WTC11 (cell line): ENCODE results near the gene SERPINH1. TPM values are rescaled to one million over a fixed set of nuclear protein-coding genes. Genes with fewer than 3 reads are reported as not detected.

ENCODE experiments used
- ATAC-seq: fragments of 200-7000 bp; cut with Tn5 transposase; 2 replicates; pipeline ENCODE4 v1.10.0; 2021; ENCODE audit warnings: mild to moderate bottlenecking, moderate library complexity
- CTCF ChIA-PET: fragments of 300-600 bp; sonication (Branson Sonifier 250); formaldehyde crosslinking; loops from one replicate; lab custom pipeline; 2021; ENCODE audit warnings: antibody characterized with exemption; lab: Charles Lee
- POLR2A ChIA-PET: fragments of 350-600 bp; sonication (Branson Sonifier 250); formaldehyde crosslinking; loops from one replicate; lab custom pipeline; 2021; ENCODE audit warnings: antibody characterized with exemption; lab: Charles Lee
- DNase-seq: peaks from one replicate; pipeline ENCODE4 v3.0.0; 2021; ENCODE audit warnings: low spot score
- H3K27ac Mint-ChIP-seq: 2 replicates; pipeline ENCODE4 v1.8.0; 2021; ENCODE audit warnings: mixed read lengths
- H3K27me3 Mint-ChIP-seq: 2 replicates; pipeline ENCODE4 v1.8.0; 2021; ENCODE audit warnings: low read depth, mild to moderate bottlenecking, moderate library complexity, mixed read lengths
- H3K36me3 Mint-ChIP-seq: 2 replicates; pipeline ENCODE4 v1.8.0; 2021; ENCODE audit warnings: mixed read lengths
- H3K4me1 Mint-ChIP-seq: 2 replicates; pipeline ENCODE4 v1.8.0; 2022; ENCODE audit warnings: mixed read lengths
- H3K4me3 Mint-ChIP-seq: 2 replicates; pipeline ENCODE4 v1.8.0; 2021; ENCODE audit warnings: mild to moderate bottlenecking, moderate library complexity, mixed read lengths
- H3K9me3 Mint-ChIP-seq: 2 replicates; pipeline ENCODE4 v1.8.0; 2021; ENCODE audit warnings: mixed read lengths
- AFF4 ChIP-seq: sonication (generic); formaldehyde crosslinking; IDR thresholded peaks from 2 replicates; pipeline ENCODE4 v1.8.1; 2023; ENCODE audit warnings: mild to moderate bottlenecking, missing genetic modification reagents, borderline replicate concordance
- ESRRA ChIP-seq: sonication (generic); formaldehyde crosslinking; IDR thresholded peaks from 2 replicates; pipeline ENCODE4 v1.8.1; 2022; ENCODE audit warnings: mild to moderate bottlenecking, missing genetic modification reagents, borderline replicate concordance
- ETV6 ChIP-seq: sonication (generic); formaldehyde crosslinking; IDR thresholded peaks from 2 replicates; pipeline ENCODE4 v1.8.1; 2022; ENCODE audit warnings: mild to moderate bottlenecking, missing genetic modification reagents
- FOXJ3 ChIP-seq: sonication (generic); formaldehyde crosslinking; IDR thresholded peaks from 2 replicates; pipeline ENCODE4 v1.9.0; 2021; ENCODE audit warnings: missing genetic modification reagents, mild to moderate bottlenecking, borderline replicate concordance
- HMGA2 ChIP-seq: fragments of 250-450 bp; sonication (Bioruptor Pico); IDR thresholded peaks from 2 replicates; pipeline ENCODE4 v1.4.0; 2021; ENCODE audit warnings: mild to moderate bottlenecking, moderate library complexity
- HMGXB4 ChIP-seq: sonication (generic); formaldehyde crosslinking; IDR thresholded peaks from 2 replicates; pipeline ENCODE4 v1.8.1; 2023; ENCODE audit warnings: mild to moderate bottlenecking, moderate library complexity, missing genetic modification reagents
- IRF2 ChIP-seq: sonication (generic); formaldehyde crosslinking; IDR thresholded peaks from 2 replicates; pipeline ENCODE4 v1.8.0; 2022; ENCODE audit warnings: low read depth, missing genetic modification reagents, borderline replicate concordance
- JAZF1 ChIP-seq: fragments of 250-450 bp; sonication (Bioruptor Pico); IDR thresholded peaks from 2 replicates; pipeline ENCODE4 v1.9.0; 2021; ENCODE audit warnings: moderate library complexity, mild to moderate bottlenecking, inconsistent platforms
- MAX ChIP-seq: sonication (generic); formaldehyde crosslinking; IDR thresholded peaks from 2 replicates; pipeline ENCODE4 v1.8.0; 2022; ENCODE audit warnings: mild to moderate bottlenecking, missing genetic modification reagents
- MYBL2 ChIP-seq: sonication (generic); formaldehyde crosslinking; IDR thresholded peaks from 2 replicates; pipeline ENCODE4 v1.8.1; 2023; ENCODE audit warnings: mild to moderate bottlenecking, moderate library complexity, missing genetic modification reagents
- NR1H2 ChIP-seq: sonication (generic); formaldehyde crosslinking; IDR thresholded peaks from 2 replicates; pipeline ENCODE4 v1.9.0; 2021; ENCODE audit warnings: mild to moderate bottlenecking, moderate library complexity, missing genetic modification reagents
- NR2C2 ChIP-seq: sonication (generic); formaldehyde crosslinking; IDR thresholded peaks from 2 replicates; pipeline ENCODE4 v1.8.0; 2022; ENCODE audit warnings: mild to moderate bottlenecking, missing genetic modification reagents
- RELA ChIP-seq: sonication (generic); formaldehyde crosslinking; IDR thresholded peaks from 2 replicates; pipeline ENCODE4 v1.8.1; 2022; ENCODE audit warnings: missing genetic modification reagents, mild to moderate bottlenecking, borderline replicate concordance
- SMAD3 ChIP-seq: sonication (generic); formaldehyde crosslinking; IDR thresholded peaks from 2 replicates; pipeline ENCODE4 v1.8.0; 2022; ENCODE audit warnings: missing genetic modification reagents, mild to moderate bottlenecking, borderline replicate concordance
- ZNF121 ChIP-seq: sonication (generic); formaldehyde crosslinking; IDR thresholded peaks from 2 replicates; pipeline ENCODE4 v1.8.0; 2023; ENCODE audit warnings: missing genetic modification reagents
- ZNF138 ChIP-seq: sonication (generic); formaldehyde crosslinking; conservative IDR thresholded peaks from 2 replicates; pipeline ENCODE4 v1.8.1; 2022; ENCODE audit warnings: mild to moderate bottlenecking, moderate library complexity, missing genetic modification reagents
- ZNF416 ChIP-seq: fragments of 250-450 bp; sonication (Bioruptor Pico); IDR thresholded peaks from 2 replicates; pipeline ENCODE4 v1.9.0; 2021; ENCODE audit warnings: mild to moderate bottlenecking, inconsistent platforms
- ZNF512 ChIP-seq: sonication (generic); formaldehyde crosslinking; IDR thresholded peaks from 2 replicates; pipeline ENCODE4 v1.8.1; 2022; ENCODE audit warnings: missing genetic modification reagents, borderline replicate concordance
- ZNF532 ChIP-seq: fragments of 250-450 bp; sonication (Bioruptor Pico); IDR thresholded peaks from 2 replicates; pipeline ENCODE4 v1.9.0; 2021; ENCODE audit warnings: mild to moderate bottlenecking, borderline replicate concordance
- ZSCAN18 ChIP-seq: fragments of 250-450 bp; sonication (Bioruptor Pico); IDR thresholded peaks from 2 replicates; pipeline ENCODE4 v2.1.2; 2022; ENCODE audit warnings: mild to moderate bottlenecking, moderate library complexity
- total RNA-seq: library from RNA; stranded (reverse); gene quantifications from 3 replicates; pipeline ENCODE4 v1.2.3, GENCODE V29; 2021
- TF ChIP-seq, protein P1 (sequence below): sonication (generic); formaldehyde crosslinking; conservative IDR thresholded peaks from 2 replicates; pipeline ENCODE4 v1.8.1; 2022; ENCODE audit warnings: mild to moderate bottlenecking, missing genetic modification reagents
- TF ChIP-seq, protein P2 (sequence below): sonication (generic); formaldehyde crosslinking; IDR thresholded peaks from 2 replicates; pipeline ENCODE4 v1.8.0; 2022; ENCODE audit warnings: mild to moderate bottlenecking, missing genetic modification reagents

The SERPINH1 gene
- total RNA-seq, 1 experiment from 2014 or later: 411 TPM

DNA sequence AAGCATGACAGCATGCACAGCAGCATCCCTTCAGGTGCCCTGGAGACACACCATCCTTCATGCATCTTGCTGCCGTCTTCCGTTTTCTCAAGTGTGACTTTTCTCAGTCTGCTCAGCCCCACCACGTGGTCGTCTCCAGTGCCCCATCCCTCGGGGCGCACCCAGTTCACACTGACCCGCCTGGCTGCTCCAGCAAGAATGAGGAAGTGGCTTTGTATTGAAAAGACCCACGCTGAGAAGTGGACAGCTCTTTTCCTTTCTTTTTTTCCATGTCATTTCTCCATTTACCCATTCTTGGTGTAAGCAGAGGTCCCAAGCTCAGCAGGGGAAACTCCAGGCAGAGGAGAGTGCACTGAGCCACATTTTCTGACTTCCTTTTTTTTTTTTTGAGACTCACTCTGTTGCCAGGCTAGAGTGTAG is 14.5 kb downstream of the SERPINH1 start:
- POLR2A ChIA-PET: interaction anchor here (0.6 to 3.4 kb wide), 4 partner anchors 11 to 628 kb away, joined by 3 to 26 read pairs (median 4); no protein-coding TSS in a partner anchor
- 0 out of 2 replicates have a peak, but pooled peaks cover under 1% of the 10 kb centered on the region for H3K9me3 Mint-ChIP-seq
- ATAC-seq (peak; percentile 32), DNase-seq (peak; percentile 50)
- H3K36me3 Mint-ChIP-seq: peaks cover 16% of the 10 kb centered on the region
- CTCF ChIA-PET: interaction anchor here (0.6 to 3.4 kb wide), 14 partner anchors 8 to 201 kb away, joined by 3 to 46 read pairs (median 4); partner anchors contain the start of gene SERPINH1
- peaks cover 12% of the 10 kb centered on the region for H3K4me1 Mint-ChIP-seq
- no peak overlapping the region for H3K4me3 Mint-ChIP-seq
- H3K27ac Mint-ChIP-seq: no peak overlapping the region
- H3K27me3 Mint-ChIP-seq: peaks cover 6% of the 10 kb centered on the region
- TF ChIP-seq AFF4 (CRISPR knock-in tag) (0 out of 2 replicates have a peak, but pooled peaks have one; percentile 85), IRF2 (CRISPR knock-in tag) (no peak), FOXJ3 (CRISPR knock-in tag) (no peak), ZSCAN18 (CRISPR knock-in tag) (no peak), NR2C2 (CRISPR knock-in tag) (0 out of 2 replicates have a peak, but pooled peaks have one; percentile 26), NR1H2 (CRISPR knock-in tag) (no peak), ZNF416 (no peak; the same call in 1 of the 2 replicates), MAX (peak; percentile 79), RELA (CRISPR knock-in tag) (no peak), HMGA2 (CRISPR knock-in tag) (no peak), JAZF1 (CRISPR knock-in tag) (no peak), MYBL2 (CRISPR knock-in tag) (no peak), ZNF532 (CRISPR knock-in tag) (no peak), ZNF138 (no peak), SMAD3 (CRISPR knock-in tag) (no peak), ZNF121 (no peak), HMGXB4 (CRISPR knock-in tag) (no peak), ESRRA (CRISPR knock-in tag) (no peak), ETV6 (CRISPR knock-in tag) (peak; percentile 87; the same call in 1 of the 2 replicates), ZNF512 (CRISPR knock-in tag) (no peak)
- TF ChIP-seq, protein P1, sequence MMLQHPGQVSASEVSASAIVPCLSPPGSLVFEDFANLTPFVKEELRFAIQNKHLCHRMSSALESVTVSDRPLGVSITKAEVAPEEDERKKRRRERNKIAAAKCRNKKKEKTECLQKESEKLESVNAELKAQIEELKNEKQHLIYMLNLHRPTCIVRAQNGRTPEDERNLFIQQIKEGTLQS (CRISPR knock-in tag): no peak
- TF ChIP-seq, protein P2, sequence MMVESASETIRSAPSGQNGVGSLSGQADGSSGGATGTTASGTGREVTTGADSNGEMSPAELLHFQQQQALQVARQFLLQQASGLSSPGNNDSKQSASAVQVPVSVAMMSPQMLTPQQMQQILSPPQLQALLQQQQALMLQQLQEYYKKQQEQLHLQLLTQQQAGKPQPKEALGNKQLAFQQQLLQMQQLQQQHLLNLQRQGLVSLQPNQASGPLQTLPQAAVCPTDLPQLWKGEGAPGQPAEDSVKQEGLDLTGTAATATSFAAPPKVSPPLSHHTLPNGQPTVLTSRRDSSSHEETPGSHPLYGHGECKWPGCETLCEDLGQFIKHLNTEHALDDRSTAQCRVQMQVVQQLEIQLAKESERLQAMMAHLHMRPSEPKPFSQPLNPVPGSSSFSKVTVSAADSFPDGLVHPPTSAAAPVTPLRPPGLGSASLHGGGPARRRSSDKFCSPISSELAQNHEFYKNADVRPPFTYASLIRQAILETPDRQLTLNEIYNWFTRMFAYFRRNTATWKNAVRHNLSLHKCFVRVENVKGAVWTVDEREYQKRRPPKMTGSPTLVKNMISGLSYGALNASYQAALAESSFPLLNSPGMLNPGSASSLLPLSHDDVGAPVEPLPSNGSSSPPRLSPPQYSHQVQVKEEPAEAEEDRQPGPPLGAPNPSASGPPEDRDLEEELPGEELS (CRISPR knock-in tag): no peak
